Type B pancreatic cell (in vitro differentiated cells): ENCODE measurements around the gene FAM53A. TPM values are rescaled to one million over a fixed set of nuclear protein-coding genes. Genes with fewer than 3 reads are reported as not detected.

ENCODE experiments used
- DNase-seq: peaks from one replicate; pipeline ENCODE4 v3.0.0; 2021; ENCODE audit warnings: mixed read lengths; ENCODE audit not compliant: unreplicated experiment; ENCODE audit errors: extremely low spot score
- H3K27ac Mint-ChIP-seq: 2 replicates; pipeline ENCODE4 v1.8.0; 2021; ENCODE audit warnings: mild to moderate bottlenecking, mixed read lengths
- H3K27me3 Mint-ChIP-seq: 2 replicates; pipeline ENCODE4 v1.8.0; 2021; ENCODE audit warnings: mixed read lengths
- H3K36me3 Mint-ChIP-seq: 2 replicates; pipeline ENCODE4 v1.8.0; 2021; ENCODE audit warnings: mixed read lengths
- H3K4me1 Mint-ChIP-seq: one replicate; pipeline ENCODE4 v1.8.0; 2021; ENCODE audit warnings: mixed read lengths; ENCODE audit not compliant: unreplicated experiment
- H3K4me3 Mint-ChIP-seq: 2 replicates; pipeline ENCODE4 v1.8.0; 2021; ENCODE audit warnings: mild to moderate bottlenecking, mixed read lengths
- H3K9me3 Mint-ChIP-seq: 2 replicates; pipeline ENCODE4 v1.8.0; 2021; ENCODE audit warnings: mixed read lengths
- CTCF ChIP-seq: fragments of 200-600 bp; sonication (generic); conservative IDR thresholded peaks from 2 replicates; pipeline ENCODE4 v1.5.0; 2021; ENCODE audit warnings: antibody characterized with exemption, mild to moderate bottlenecking
- total RNA-seq: library from RNA; stranded (reverse); gene quantifications from 2 replicates; pipeline ENCODE4 v1.2.1, GENCODE V29; 2021; ENCODE audit warnings: low replicate concordance

Gene FAM53A
- total RNA-seq, 1 donor from 2014 or later = 3.2 TPM

GRCh38 chr4:1727117-1728031 lies 43.3 kb upstream of the FAM53A start:
- no peak for DNase-seq
- Mint-ChIP-seq H3K27ac (no peak overlapping the region), H3K4me1 (peaks cover 12% of the 10 kb centered on the region), H3K36me3 (peaks cover 5% of the 10 kb centered on the region), H3K4me3 (no peak overlapping the region), H3K9me3 (no peaks in the 10 kb centered on the region), H3K27me3 (no peaks in the 10 kb centered on the region)
- no peak for TF ChIP-seq CTCF

DNA sequence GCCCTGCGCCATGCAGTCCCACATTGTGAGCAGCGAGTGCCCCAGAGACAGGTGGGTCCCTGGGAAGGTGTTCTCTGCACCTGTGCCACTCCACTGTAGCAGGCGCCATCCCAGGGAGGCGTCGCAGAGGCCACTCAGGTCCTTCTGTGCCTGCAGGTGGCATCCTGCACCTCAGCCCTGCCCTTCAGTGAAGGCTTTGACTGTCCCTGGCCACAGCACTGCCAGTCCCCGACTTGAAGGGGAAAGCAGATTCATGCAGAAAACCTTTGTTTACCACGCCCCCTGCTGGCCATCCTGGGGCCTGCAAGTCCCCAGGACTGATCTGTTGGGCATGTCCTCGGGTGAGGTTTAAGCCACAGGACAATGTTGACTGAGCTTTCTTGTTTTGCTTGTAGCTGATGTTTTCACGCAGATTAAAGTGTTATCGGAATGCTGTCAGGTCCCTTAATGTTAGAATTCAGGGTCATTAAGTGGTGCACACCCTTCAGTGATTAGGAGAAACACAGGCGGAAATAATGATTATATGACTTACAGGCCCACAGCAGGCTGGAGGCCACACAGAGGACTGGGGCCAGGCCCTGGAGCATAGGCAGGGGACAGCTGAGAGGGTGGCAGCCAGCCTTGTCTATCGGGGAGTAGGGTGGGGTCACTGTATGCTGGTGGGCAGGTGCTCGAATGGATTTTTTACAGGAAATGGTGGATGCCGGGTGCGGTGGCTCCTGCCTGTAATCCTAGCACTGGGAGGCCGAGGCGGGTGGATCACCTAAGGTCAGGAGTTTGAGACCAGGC lies 42.2 kb upstream of the FAM53A start:
- H3K4me3 Mint-ChIP-seq = no peak overlapping the region
- no peaks in the 10 kb centered on the region for H3K27me3 Mint-ChIP-seq
- H3K27ac Mint-ChIP-seq = peak overlapping the region; percentile 72
- H3K4me1 Mint-ChIP-seq = peaks cover 12% of the 10 kb centered on the region
- no peaks in the 10 kb centered on the region for H3K9me3 Mint-ChIP-seq
- DNase-seq = peak; percentile 94
- TF ChIP-seq CTCF = peak; percentile 100
- peaks cover 5% of the 10 kb centered on the region for H3K36me3 Mint-ChIP-seq

GRCh38 chr4:1725521-1725920 lies 41.4 kb upstream of the FAM53A start:
- Mint-ChIP-seq H3K36me3 (peaks cover 5% of the 10 kb centered on the region), H3K27ac (no peak overlapping the region), H3K4me3 (no peak overlapping the region), H3K9me3 (no peaks in the 10 kb centered on the region), H3K27me3 (no peaks in the 10 kb centered on the region), H3K4me1 (peaks cover 12% of the 10 kb centered on the region)
- no peak for DNase-seq
- TF ChIP-seq CTCF = no peak

GRCh38 chr4:1723131-1723801 lies 39.2 kb upstream of the FAM53A start:
- no peak for DNase-seq
- no peak for TF ChIP-seq CTCF
- Mint-ChIP-seq H3K27me3 (no peaks in the 10 kb centered on the region), H3K36me3 (peaks cover 5% of the 10 kb centered on the region), H3K9me3 (no peaks in the 10 kb centered on the region), H3K4me3 (peak overlapping the region; percentile 92), H3K27ac (peak overlapping the region; percentile 83), H3K4me1 (peaks cover 9% of the 10 kb centered on the region)

GRCh38 chr4:1722551-1723118 lies 38.5 kb upstream of the FAM53A start:
- H3K27ac Mint-ChIP-seq = peak overlapping the region; percentile 83
- peak overlapping the region; percentile 92 for H3K4me3 Mint-ChIP-seq
- no peak for TF ChIP-seq CTCF
- H3K27me3 Mint-ChIP-seq = no peaks in the 10 kb centered on the region
- DNase-seq = no peak
- H3K9me3 Mint-ChIP-seq = no peaks in the 10 kb centered on the region
- H3K36me3 Mint-ChIP-seq = peaks cover 5% of the 10 kb centered on the region
- H3K4me1 Mint-ChIP-seq = peaks cover 9% of the 10 kb centered on the region
